HL-60 (cell line): ENCODE results near the gene ELOVL6.
A peak's percentile ranks its signal among the peaks of the same experiment; 100 is the strongest.

Experiments
- DNase-seq, 2 experiments: peaks; one replicate each; pipeline ENCODE4 v3.0.0-alpha.2; 2010 to 2020; ENCODE audit warnings: low read depth in 1 of 2, low spot score in 1 of 2
- H3K27ac ChIP-seq: fragments of 250-450 bp; sonication (Bioruptor Pico); replicated peaks from 2 replicates; pipeline ENCODE4 v1.5.1; 2020; ENCODE audit warnings: mild to moderate bottlenecking, moderate library complexity
- H3K27me3 ChIP-seq: fragments of 250-450 bp; sonication (Bioruptor Pico); 2 replicates; pipeline ENCODE4 v1.5.1; 2021; ENCODE audit warnings: mild to moderate bottlenecking, moderate library complexity; ENCODE audit not compliant: insufficient read depth, poor library complexity, severe bottlenecking
- H3K4me3 ChIP-seq: replicated peaks from 2 replicates; pipeline ENCODE4 v1.5.1; 2011; ENCODE audit warnings: mild to moderate bottlenecking, control low read depth, low read length; ENCODE audit not compliant: insufficient read depth
- GABPA ChIP-seq: IDR thresholded peaks from 2 replicates; pipeline ENCODE4 v1.6.1; 2012; ENCODE audit warnings: low read depth
- POLR2AphosphoS5 ChIP-seq: IDR thresholded peaks from 2 replicates; pipeline ENCODE4 v1.6.1; 2012; ENCODE audit warnings: low read depth
- SPI1 ChIP-seq: IDR thresholded peaks from 2 replicates; pipeline ENCODE4 v1.6.1; 2012; ENCODE audit warnings: low read depth, mild to moderate bottlenecking, borderline replicate concordance
- TF ChIP-seq, protein P1 (sequence below): IDR thresholded peaks from 2 replicates; pipeline ENCODE4 v1.6.1; 2012; ENCODE audit warnings: low read depth; ENCODE audit not compliant: insufficient replicate concordance
- TF ChIP-seq, protein P2 (sequence below): IDR thresholded peaks from one replicate; pipeline ENCODE4 v1.5.1; 2011; ENCODE audit warnings: low read length, control low read depth, inconsistent platforms; ENCODE audit not compliant: insufficient read depth

ELOVL6 gene

DNA sequence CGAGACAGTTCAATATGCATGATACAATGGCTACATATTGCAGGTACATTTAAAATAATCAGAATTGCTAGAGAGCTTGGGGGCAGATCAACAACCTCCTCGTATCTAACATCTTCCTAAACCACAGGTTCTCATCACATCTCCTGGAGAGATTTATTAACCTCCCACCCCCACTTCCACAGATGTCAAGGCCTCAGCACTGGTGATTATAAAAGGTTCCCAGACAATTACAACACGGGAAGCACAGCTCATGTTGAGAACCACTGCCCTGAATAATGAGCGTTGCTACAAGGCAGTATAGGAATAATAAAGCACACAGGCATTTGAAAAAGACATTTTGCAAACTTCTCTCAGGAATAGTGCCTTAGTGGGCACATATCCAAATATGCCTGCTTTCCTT is 42.8 kb downstream of the ELOVL6 start:
- H3K27ac ChIP-seq: no peak overlapping the region
- H3K4me3 ChIP-seq: no peak overlapping the region
- TF ChIP-seq, protein P1, sequence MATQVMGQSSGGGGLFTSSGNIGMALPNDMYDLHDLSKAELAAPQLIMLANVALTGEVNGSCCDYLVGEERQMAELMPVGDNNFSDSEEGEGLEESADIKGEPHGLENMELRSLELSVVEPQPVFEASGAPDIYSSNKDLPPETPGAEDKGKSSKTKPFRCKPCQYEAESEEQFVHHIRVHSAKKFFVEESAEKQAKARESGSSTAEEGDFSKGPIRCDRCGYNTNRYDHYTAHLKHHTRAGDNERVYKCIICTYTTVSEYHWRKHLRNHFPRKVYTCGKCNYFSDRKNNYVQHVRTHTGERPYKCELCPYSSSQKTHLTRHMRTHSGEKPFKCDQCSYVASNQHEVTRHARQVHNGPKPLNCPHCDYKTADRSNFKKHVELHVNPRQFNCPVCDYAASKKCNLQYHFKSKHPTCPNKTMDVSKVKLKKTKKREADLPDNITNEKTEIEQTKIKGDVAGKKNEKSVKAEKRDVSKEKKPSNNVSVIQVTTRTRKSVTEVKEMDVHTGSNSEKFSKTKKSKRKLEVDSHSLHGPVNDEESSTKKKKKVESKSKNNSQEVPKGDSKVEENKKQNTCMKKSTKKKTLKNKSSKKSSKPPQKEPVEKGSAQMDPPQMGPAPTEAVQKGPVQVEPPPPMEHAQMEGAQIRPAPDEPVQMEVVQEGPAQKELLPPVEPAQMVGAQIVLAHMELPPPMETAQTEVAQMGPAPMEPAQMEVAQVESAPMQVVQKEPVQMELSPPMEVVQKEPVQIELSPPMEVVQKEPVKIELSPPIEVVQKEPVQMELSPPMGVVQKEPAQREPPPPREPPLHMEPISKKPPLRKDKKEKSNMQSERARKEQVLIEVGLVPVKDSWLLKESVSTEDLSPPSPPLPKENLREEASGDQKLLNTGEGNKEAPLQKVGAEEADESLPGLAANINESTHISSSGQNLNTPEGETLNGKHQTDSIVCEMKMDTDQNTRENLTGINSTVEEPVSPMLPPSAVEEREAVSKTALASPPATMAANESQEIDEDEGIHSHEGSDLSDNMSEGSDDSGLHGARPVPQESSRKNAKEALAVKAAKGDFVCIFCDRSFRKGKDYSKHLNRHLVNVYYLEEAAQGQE: no peak
- TF ChIP-seq, protein P2, sequence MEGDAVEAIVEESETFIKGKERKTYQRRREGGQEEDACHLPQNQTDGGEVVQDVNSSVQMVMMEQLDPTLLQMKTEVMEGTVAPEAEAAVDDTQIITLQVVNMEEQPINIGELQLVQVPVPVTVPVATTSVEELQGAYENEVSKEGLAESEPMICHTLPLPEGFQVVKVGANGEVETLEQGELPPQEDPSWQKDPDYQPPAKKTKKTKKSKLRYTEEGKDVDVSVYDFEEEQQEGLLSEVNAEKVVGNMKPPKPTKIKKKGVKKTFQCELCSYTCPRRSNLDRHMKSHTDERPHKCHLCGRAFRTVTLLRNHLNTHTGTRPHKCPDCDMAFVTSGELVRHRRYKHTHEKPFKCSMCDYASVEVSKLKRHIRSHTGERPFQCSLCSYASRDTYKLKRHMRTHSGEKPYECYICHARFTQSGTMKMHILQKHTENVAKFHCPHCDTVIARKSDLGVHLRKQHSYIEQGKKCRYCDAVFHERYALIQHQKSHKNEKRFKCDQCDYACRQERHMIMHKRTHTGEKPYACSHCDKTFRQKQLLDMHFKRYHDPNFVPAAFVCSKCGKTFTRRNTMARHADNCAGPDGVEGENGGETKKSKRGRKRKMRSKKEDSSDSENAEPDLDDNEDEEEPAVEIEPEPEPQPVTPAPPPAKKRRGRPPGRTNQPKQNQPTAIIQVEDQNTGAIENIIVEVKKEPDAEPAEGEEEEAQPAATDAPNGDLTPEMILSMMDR: no peak
- TF ChIP-seq SPI1 (no peak), POLR2AphosphoS5 (no peak), GABPA (no peak)
- DNase-seq: no peak
- H3K27me3 ChIP-seq: no peaks in the 10 kb centered on the region

DNA sequence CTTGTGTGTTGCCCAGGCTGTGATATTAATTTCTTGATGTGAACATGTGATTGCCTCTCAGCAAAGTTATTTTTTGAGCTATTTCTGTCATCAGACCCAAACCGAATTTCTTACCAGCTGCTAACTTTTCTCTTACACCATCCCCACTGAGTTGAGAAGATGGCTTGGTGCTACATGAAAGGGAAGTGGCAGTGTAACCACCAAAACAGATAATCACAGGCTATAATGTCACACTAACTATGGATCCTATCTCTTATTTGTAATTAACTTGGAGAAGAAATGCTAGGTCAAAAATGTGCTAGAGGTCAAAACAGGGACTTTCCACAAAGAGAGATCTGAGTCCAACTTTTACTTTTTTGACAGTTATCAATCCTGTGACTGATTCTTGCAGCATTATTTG is 43.8 kb downstream of the ELOVL6 start:
- Histone ChIP-seq H3K27me3 (no peaks in the 10 kb centered on the region), H3K4me3 (no peak overlapping the region), H3K27ac (no peak overlapping the region)
- DNase-seq: peak in 1 of 2 experiments; percentile 18
- TF ChIP-seq, protein P1: no peak
- TF ChIP-seq POLR2AphosphoS5 (no peak), GABPA (no peak), SPI1 (no peak)
- TF ChIP-seq, protein P2: no peak

DNA sequence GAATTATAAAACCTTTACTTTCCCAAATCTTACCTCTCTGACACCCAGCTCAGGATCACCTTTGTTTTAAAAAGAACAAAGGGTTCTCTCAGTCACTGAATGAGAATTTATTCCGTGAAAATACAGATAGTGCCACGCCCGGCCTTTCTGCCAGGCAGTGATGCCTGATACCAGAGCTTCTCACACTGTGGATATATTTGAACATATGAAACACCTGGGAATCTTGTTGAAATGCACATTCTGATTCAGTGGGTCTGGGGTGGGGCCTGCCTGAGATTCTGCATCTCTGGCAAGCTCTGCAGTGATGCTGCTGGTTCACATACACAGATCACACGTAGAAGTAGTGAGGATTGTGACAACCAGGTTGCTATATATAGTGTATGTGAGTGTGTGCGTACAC is 46.0 kb downstream of the ELOVL6 start:
- H3K27ac ChIP-seq: no peak overlapping the region
- no peaks in the 10 kb centered on the region for H3K27me3 ChIP-seq
- TF ChIP-seq POLR2AphosphoS5 (no peak), SPI1 (no peak), GABPA (no peak)
- TF ChIP-seq, protein P2: no peak
- TF ChIP-seq, protein P1: no peak
- no peak for DNase-seq
- no peak overlapping the region for H3K4me3 ChIP-seq
